Muscle layer of colon (tissue), 2 donors: ENCODE data around the gene CZIB.

Experiments used
- H3K27ac ChIP-seq: one replicate; pipeline ENCODE4 v1.7.0; 2013; ENCODE audit warnings: low read depth, mild to moderate bottlenecking, low read length, moderate library complexity
- H3K27me3 ChIP-seq, 2 donors: one replicate each; pipeline ENCODE4 v1.7.0; 2013; ENCODE audit warnings: low read length in 2 of 2, mild to moderate bottlenecking in 2 of 2; ENCODE audit not compliant: insufficient read depth in 2 of 2, control insufficient read depth in 1 of 2
- H3K36me3 ChIP-seq: one replicate; pipeline ENCODE4 v1.7.0; 2013; ENCODE audit warnings: mild to moderate bottlenecking, low read length; ENCODE audit not compliant: insufficient read depth
- H3K4me1 ChIP-seq: one replicate; pipeline ENCODE4 v1.7.0; 2013; ENCODE audit warnings: mild to moderate bottlenecking, low read length; ENCODE audit not compliant: insufficient read depth
- H3K4me3 ChIP-seq, 2 donors: one replicate each; pipeline ENCODE4 v1.7.0; 2013; ENCODE audit warnings: low read length in 2 of 2, low read depth in 1 of 2, mild to moderate bottlenecking in 1 of 2, moderate library complexity in 1 of 2
- H3K9ac ChIP-seq: one replicate; pipeline ENCODE4 v1.7.0; 2013; ENCODE audit warnings: low read length
- H3K9me3 ChIP-seq: one replicate; pipeline ENCODE4 v1.7.0; 2013; ENCODE audit warnings: mild to moderate bottlenecking, low read length
- donor health status: abdominal sarcoma.
- donor health status: Adenocarcinoma of cecum.

CZIB gene

GRCh38 chr1:53256511-53257453, 36.3 kb upstream of the CZIB start:
- Histone ChIP-seq H3K4me1 (no peaks in the 10 kb centered on the region), H3K27me3 (no peaks in the 10 kb centered on the region), H3K27ac (no peak overlapping the region), H3K36me3 (no peaks in the 10 kb centered on the region), H3K9ac (no peak overlapping the region), H3K9me3 (no peaks in the 10 kb centered on the region), H3K4me3 (no peak overlapping the region)

GRCh38 chr1:53255031-53255430, 34.6 kb upstream of the CZIB start:
- Histone ChIP-seq H3K9ac (no peak overlapping the region), H3K4me1 (no peaks in the 10 kb centered on the region), H3K27me3 (no peaks in the 10 kb centered on the region), H3K4me3 (no peak overlapping the region), H3K27ac (no peak overlapping the region), H3K9me3 (no peaks in the 10 kb centered on the region), H3K36me3 (no peaks in the 10 kb centered on the region)

- Histone ChIP-seq H3K27ac (no peak overlapping the region), H3K36me3 (no peaks in the 10 kb centered on the region), H3K9me3 (no peaks in the 10 kb centered on the region), H3K4me3 (no peak overlapping the region), H3K4me1 (no peaks in the 10 kb centered on the region), H3K27me3 (no peaks in the 10 kb centered on the region), H3K9ac (no peak overlapping the region)
Observed at GRCh38 chr1:53254011-53254640, 33.7 kb upstream of the CZIB start.

GRCh38 chr1:53250325-53250724, 29.9 kb upstream of the CZIB start:
- no peaks in the 10 kb centered on the region for H3K4me1 ChIP-seq
- H3K9me3 ChIP-seq = no peaks in the 10 kb centered on the region
- H3K36me3 ChIP-seq = no peaks in the 10 kb centered on the region
- H3K27me3 ChIP-seq = no peaks in the 10 kb centered on the region
- no peak overlapping the region for H3K4me3 ChIP-seq
- no peak overlapping the region for H3K9ac ChIP-seq
- H3K27ac ChIP-seq = no peak overlapping the region

GRCh38 chr1:53249706-53250105, 29.3 kb upstream of the CZIB start:
- Histone ChIP-seq H3K27me3 (no peaks in the 10 kb centered on the region), H3K4me3 (no peak overlapping the region), H3K9ac (no peak overlapping the region), H3K27ac (no peak overlapping the region), H3K9me3 (no peaks in the 10 kb centered on the region), H3K4me1 (no peaks in the 10 kb centered on the region), H3K36me3 (no peaks in the 10 kb centered on the region)

- Histone ChIP-seq H3K27me3 (no peaks in the 10 kb centered on the region), H3K4me3 (no peak overlapping the region), H3K9me3 (no peaks in the 10 kb centered on the region), H3K36me3 (no peaks in the 10 kb centered on the region), H3K27ac (no peak overlapping the region), H3K4me1 (no peaks in the 10 kb centered on the region), H3K9ac (no peak overlapping the region)
Observed at GRCh38 chr1:53246261-53247134, 26.1 kb upstream of the CZIB start.

- no peak overlapping the region for H3K4me3 ChIP-seq
- no peaks in the 10 kb centered on the region for H3K9me3 ChIP-seq
- H3K4me1 ChIP-seq = peaks cover under 1% of the 10 kb centered on the region
- no peak overlapping the region for H3K9ac ChIP-seq
- no peak overlapping the region for H3K27ac ChIP-seq
- H3K36me3 ChIP-seq = no peaks in the 10 kb centered on the region
- H3K27me3 ChIP-seq = no peaks in the 10 kb centered on the region
Observed at GRCh38 chr1:53244141-53244540, 23.7 kb upstream of the CZIB start.

- no peak overlapping the region for H3K4me3 ChIP-seq
- H3K4me1 ChIP-seq = peaks cover 9% of the 10 kb centered on the region
- no peaks in the 10 kb centered on the region for H3K27me3 ChIP-seq
- H3K27ac ChIP-seq = no peak overlapping the region
- no peaks in the 10 kb centered on the region for H3K36me3 ChIP-seq
- H3K9ac ChIP-seq = no peak overlapping the region
- H3K9me3 ChIP-seq = no peaks in the 10 kb centered on the region
Observed at GRCh38 chr1:53242381-53242780, 21.9 kb upstream of the CZIB start.

GRCh38 chr1:53241828-53242227, 21.4 kb upstream of the CZIB start:
- Histone ChIP-seq H3K27me3 (no peaks in the 10 kb centered on the region), H3K9me3 (no peaks in the 10 kb centered on the region), H3K36me3 (no peaks in the 10 kb centered on the region), H3K4me1 (peaks cover 14% of the 10 kb centered on the region), H3K27ac (no peak overlapping the region), H3K4me3 (no peak overlapping the region), H3K9ac (no peak overlapping the region)

GRCh38 chr1:53238197-53239155, 18.0 kb upstream of the CZIB start, which contains the start of gene MAGOH:
Gene MAGOH, minus strand, starts transcription at chr1:53238518. Its CDS starts 70 bp downstream, at chr1:53238448.
- Histone ChIP-seq H3K9me3 (no peaks in the 10 kb centered on the region), H3K27me3 (no peaks in the 10 kb centered on the region), H3K9ac (peak within 1 kb of the TSS; percentile 99)

More at GRCh38 chr1:53238197-53239155, 18.0 kb upstream of the CZIB start, which contains the start of gene MAGOH:
- Histone ChIP-seq H3K27ac (peak within 1 kb of the TSS; percentile 86), H3K36me3 (peaks cover 28% of the 10 kb centered on the region), H3K4me1 (peaks cover 21% of the 10 kb centered on the region), H3K4me3 (peak within 1 kb of the TSS; percentile 84 to 100)
